ENCODE data around the gene NKPD1. TPM values are rescaled to one million over a fixed set of nuclear protein-coding genes. Genes with fewer than 3 reads are reported as not detected.

Gene NKPD1
- polyA plus RNA-seq, 6 donors from 2014 or later, result not detected

Other genes with a start within 250 kb of the NKPD1 start
- not detected for gene APOC1, start 246.4 kb downstream of the NKPD1 start, polyA plus RNA-seq (ENCODE audit: low read depth in 6 of 6)
- gene APOC4, start 218.7 kb downstream of the NKPD1 start, polyA plus RNA-seq (ENCODE audit: low read depth in 6 of 6), result not detected
- gene APOC2, start 214.9 kb downstream of the NKPD1 start, polyA plus RNA-seq (ENCODE audit: low read depth in 6 of 6), result not detected
- gene CLPTM1, start 205.6 kb downstream of the NKPD1 start, polyA plus RNA-seq (ENCODE audit: low read depth in 6 of 6), result 10 to 100 TPM; 17.5 to 27.2 (median 20.1) TPM
- gene RELB, start 159.5 kb downstream of the NKPD1 start, polyA plus RNA-seq (ENCODE audit: low read depth in 6 of 6), result 10 to 100 TPM; 29.8 to 72.6 (median 64.7) TPM
- gene CLASRP, start 121.9 kb downstream of the NKPD1 start, polyA plus RNA-seq (ENCODE audit: low read depth in 6 of 6), result 10 to 100 TPM in 2 of 6 donors, 1 to 10 TPM in 4; 6.5 to 30.2 (median 9.7) TPM
- gene ZNF296, start 84.5 kb downstream of the NKPD1 start, polyA plus RNA-seq (ENCODE audit: low read depth in 6 of 6), result 10 to 100 TPM in 5 of 6 donors, 1 to 10 TPM in 1; 7.2 to 35.9 (median 13.7) TPM
- gene GEMIN7, start 81.7 kb downstream of the NKPD1 start, polyA plus RNA-seq (ENCODE audit: low read depth in 6 of 6), result 100 to 1,000 TPM in 4 of 6 donors, 10 to 100 TPM in 2; 86.8 to 138 (median 102) TPM
- 1 to 10 TPM in 1 of 6 donors, under 1 TPM in 4, not detected in 1; 0.20 to 1.4 (median 0.32) TPM for gene PPP1R37, start 67.8 kb downstream of the NKPD1 start, polyA plus RNA-seq (ENCODE audit: low read depth in 6 of 6)
- gene TRAPPC6A, start 17.3 kb upstream of the NKPD1 start, polyA plus RNA-seq (ENCODE audit: low read depth in 6 of 6), result 100 to 1,000 TPM; 114 to 248 (median 134) TPM
- gene BLOC1S3, start 17.8 kb upstream of the NKPD1 start, polyA plus RNA-seq (ENCODE audit: low read depth in 6 of 6), result 10 to 100 TPM in 5 of 6 donors, 1 to 10 TPM in 1; 9.1 to 24.5 (median 13.6) TPM
- not detected for gene EXOC3L2, start 84.4 kb upstream of the NKPD1 start, polyA plus RNA-seq (ENCODE audit: low read depth in 6 of 6)
- gene MARK4, start 90.3 kb upstream of the NKPD1 start, polyA plus RNA-seq (ENCODE audit: low read depth in 6 of 6), result 1 to 10 TPM in 1 of 6 donors, under 1 TPM in 4, not detected in 1; 0.35 to 2.7 (median 0.82) TPM
- gene CKM, start 161.9 kb upstream of the NKPD1 start, polyA plus RNA-seq (ENCODE audit: low read depth in 6 of 6), result not detected
- not detected for gene KLC3, start 179.8 kb upstream of the NKPD1 start, polyA plus RNA-seq (ENCODE audit: low read depth in 6 of 6)
- gene ERCC2, start 209.6 kb upstream of the NKPD1 start, polyA plus RNA-seq (ENCODE audit: low read depth in 6 of 6), result 1 to 10 TPM; 4.7 to 8.0 (median 6.7) TPM
- gene PPP1R13L, start 244.1 kb upstream of the NKPD1 start, polyA plus RNA-seq (ENCODE audit: low read depth in 6 of 6), result 1 to 10 TPM in 4 of 6 donors, under 1 TPM in 1, not detected in 1; 0.29 to 4.3 (median 2.5) TPM
- 1 to 10 TPM in 5 of 6 donors, under 1 TPM in 1; 0.49 to 8.5 (median 3.0) TPM for gene POLR1G, start 245.7 kb upstream of the NKPD1 start, polyA plus RNA-seq (ENCODE audit: low read depth in 6 of 6)

All from naive B cell (primary cell).